Suprapubic skin (tissue), 4 donors: ENCODE measurements around the gene SLC9A6. TPM values are rescaled to one million over a fixed set of nuclear protein-coding genes. Genes with fewer than 3 reads are reported as not detected.
"Not testable (repeated sequence)": the region's sequence is repeated elsewhere in the genome, so short reads cannot be mapped to it uniquely, and the experiment has no call there.

Source experiments
- DNase-seq, 2 donors: peaks; one replicate each; pipeline ENCODE4 v3.0.0-alpha.2; 2019; ENCODE audit warnings: low spot score in 2 of 2
- H3K27ac ChIP-seq: fragments of 200-600 bp; sonication (generic); one replicate; pipeline ENCODE4 v1.5.1; 2019
- H3K27me3 ChIP-seq: fragments of 200-600 bp; sonication (generic); one replicate; pipeline ENCODE4 v1.5.1; 2019
- H3K36me3 ChIP-seq: fragments of 200-600 bp; sonication (generic); one replicate; pipeline ENCODE4 v1.5.1; 2019
- H3K4me1 ChIP-seq: fragments of 200-600 bp; sonication (generic); one replicate; pipeline ENCODE4 v1.5.1; 2019
- H3K4me3 ChIP-seq: fragments of 200-600 bp; sonication (generic); one replicate; pipeline ENCODE4 v1.5.1; 2019; ENCODE audit warnings: mild to moderate bottlenecking
- H3K9me3 ChIP-seq: fragments of 200-600 bp; sonication (generic); one replicate; pipeline ENCODE4 v1.5.1; 2019
- EP300 ChIP-seq: sonication (generic); formaldehyde crosslinking; IDR thresholded peaks from one replicate; pipeline ENCODE4 v1.6.1; 2017; ENCODE audit warnings: antibody characterized with exemption
- POLR2A ChIP-seq, 2 donors: fragments of 450-650 bp; IDR thresholded peaks; one replicate each; pipeline ENCODE4 v1.6.1; 2017; ENCODE audit warnings: antibody characterized with exemption in 2 of 2, mild to moderate bottlenecking in 2 of 2, moderate library complexity in 2 of 2
- POLR2AphosphoS5 ChIP-seq, 3 donors: sonication (generic); formaldehyde crosslinking; IDR thresholded peaks; one replicate each; pipeline ENCODE4 v1.6.1; 2017; ENCODE audit warnings: antibody characterized with exemption in 3 of 3
- WGBS: methylation state at CpG from one replicate; pipeline ENCODE4 v1.1.5; 2018; 5-methylcytosine and 5-hydroxymethylcytosine counted together
- total RNA-seq, 4 donors: library from RNA; depleted of rRNA; stranded (reverse); fragments of >200 nt; gene quantifications; one replicate each; pipeline ENCODE4 v1.1.0, GENCODE V29; 2016
- TF ChIP-seq, protein P1 (sequence below), 2 donors: fragments of 200-600 bp in 1 of 2; fragments of 450-650 bp in 1 of 2; sonication (generic) in 1 of 2; IDR thresholded peaks; one replicate each; pipeline ENCODE4 v1.5.1; 2016 to 2019; ENCODE audit warnings: antibody characterized with exemption in 2 of 2, mild to moderate bottlenecking in 1 of 2, moderate library complexity in 1 of 2

The SLC9A6 gene
- total RNA-seq, 4 donors from 2014 or later = 12.5 to 17.1 (median 15.3) TPM

- H3K9me3 ChIP-seq = no peaks in the 10 kb centered on the region
- no peak for DNase-seq
- peaks cover 3% of the 10 kb centered on the region for H3K4me1 ChIP-seq
- no peaks in the 10 kb centered on the region for H3K36me3 ChIP-seq
- 60% methylated on average over 7 of the region's 7 CpGs for WGBS
- TF ChIP-seq POLR2AphosphoS5 (IDR thresholded peaks at IDR 0.05) (no peak), POLR2A (IDR thresholded peaks at IDR 0.05) (no peak), EP300 (no peak)
- TF ChIP-seq, protein P1, sequence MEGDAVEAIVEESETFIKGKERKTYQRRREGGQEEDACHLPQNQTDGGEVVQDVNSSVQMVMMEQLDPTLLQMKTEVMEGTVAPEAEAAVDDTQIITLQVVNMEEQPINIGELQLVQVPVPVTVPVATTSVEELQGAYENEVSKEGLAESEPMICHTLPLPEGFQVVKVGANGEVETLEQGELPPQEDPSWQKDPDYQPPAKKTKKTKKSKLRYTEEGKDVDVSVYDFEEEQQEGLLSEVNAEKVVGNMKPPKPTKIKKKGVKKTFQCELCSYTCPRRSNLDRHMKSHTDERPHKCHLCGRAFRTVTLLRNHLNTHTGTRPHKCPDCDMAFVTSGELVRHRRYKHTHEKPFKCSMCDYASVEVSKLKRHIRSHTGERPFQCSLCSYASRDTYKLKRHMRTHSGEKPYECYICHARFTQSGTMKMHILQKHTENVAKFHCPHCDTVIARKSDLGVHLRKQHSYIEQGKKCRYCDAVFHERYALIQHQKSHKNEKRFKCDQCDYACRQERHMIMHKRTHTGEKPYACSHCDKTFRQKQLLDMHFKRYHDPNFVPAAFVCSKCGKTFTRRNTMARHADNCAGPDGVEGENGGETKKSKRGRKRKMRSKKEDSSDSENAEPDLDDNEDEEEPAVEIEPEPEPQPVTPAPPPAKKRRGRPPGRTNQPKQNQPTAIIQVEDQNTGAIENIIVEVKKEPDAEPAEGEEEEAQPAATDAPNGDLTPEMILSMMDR (IDR thresholded peaks at IDR 0.05) = no peak
- no peak overlapping the region for H3K4me3 ChIP-seq
- no peaks in the 10 kb centered on the region for H3K27me3 ChIP-seq
- H3K27ac ChIP-seq = no peak overlapping the region
These were observed 82.7 kb downstream of the SLC9A6 start for GRCh38 chrX:136067966-136068365.

DNA sequence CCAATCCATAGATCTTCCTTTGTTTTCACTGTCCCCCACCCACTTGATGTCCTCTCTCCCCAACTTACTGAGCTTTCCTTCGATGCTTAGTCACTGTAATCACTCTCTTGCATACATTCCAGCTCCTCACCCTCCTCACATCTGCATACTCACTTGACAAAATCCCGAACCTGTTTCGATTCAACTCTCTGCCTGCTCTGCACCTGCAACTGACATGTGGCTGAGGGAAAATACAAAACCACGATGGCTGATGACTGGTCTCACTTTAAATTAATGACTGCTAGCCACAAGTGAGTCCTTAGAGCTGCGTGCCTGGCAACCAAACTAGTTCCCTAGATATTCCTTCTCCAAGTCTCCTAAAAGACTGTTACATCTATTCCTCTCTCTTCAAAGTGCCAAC is 91.7 kb downstream of the SLC9A6 start:
- WGBS = 35% methylated on average over 5 of the region's 5 CpGs
- no peaks in the 10 kb centered on the region for H3K4me1 ChIP-seq
- TF ChIP-seq, protein P1 (IDR thresholded peaks at IDR 0.05) = no peak
- TF ChIP-seq EP300 (no peak), POLR2AphosphoS5 (IDR thresholded peaks at IDR 0.05) (no peak), POLR2A (IDR thresholded peaks at IDR 0.05) (no peak)

DNA sequence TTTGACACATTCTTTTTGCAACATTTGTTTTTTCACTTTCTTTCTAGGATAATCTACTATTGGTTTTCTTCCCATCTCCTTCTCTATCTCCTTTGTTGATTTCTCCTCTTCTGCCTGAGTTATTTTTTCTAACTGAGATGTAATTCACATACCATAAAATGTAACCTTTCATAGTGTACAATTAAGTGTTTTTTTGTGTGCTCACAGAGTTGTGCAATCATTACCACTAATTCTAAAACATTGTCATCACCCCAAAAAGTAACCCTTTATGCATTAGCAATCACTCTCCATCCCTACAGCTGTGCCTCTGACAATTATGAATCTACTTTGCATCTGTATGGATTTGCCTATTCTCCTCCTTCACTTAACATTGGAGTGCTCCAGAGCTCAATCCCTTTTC is 95.5 kb downstream of the SLC9A6 start:
- no peak for DNase-seq
- no peak overlapping the region for H3K4me3 ChIP-seq
- H3K4me1 ChIP-seq = no peaks in the 10 kb centered on the region
- H3K9me3 ChIP-seq = no peaks in the 10 kb centered on the region
- no peak overlapping the region for H3K27ac ChIP-seq
- TF ChIP-seq EP300 = no peak
- TF ChIP-seq, protein P1 (IDR thresholded peaks at IDR 0.05) = no peak
- no peak for TF ChIP-seq POLR2AphosphoS5 (IDR thresholded peaks at IDR 0.05)
- TF ChIP-seq POLR2A (IDR thresholded peaks at IDR 0.05) = no peak
- no peaks in the 10 kb centered on the region for H3K36me3 ChIP-seq
- no peaks in the 10 kb centered on the region for H3K27me3 ChIP-seq

More for the DNA sequence above, 91.7 kb downstream of the SLC9A6 start:
- Histone ChIP-seq H3K27ac (no peak overlapping the region), H3K27me3 (no peaks in the 10 kb centered on the region), H3K4me3 (no peak overlapping the region), H3K9me3 (no peaks in the 10 kb centered on the region), H3K36me3 (no peaks in the 10 kb centered on the region)
- no peak for DNase-seq

- no peaks in the 10 kb centered on the region for H3K4me1 ChIP-seq
- 85% methylated on average over 2 of the region's 2 CpGs for WGBS
- no peak for DNase-seq
- H3K36me3 ChIP-seq = no peaks in the 10 kb centered on the region
- no peaks in the 10 kb centered on the region for H3K27me3 ChIP-seq
- H3K27ac ChIP-seq = no peak overlapping the region
- H3K9me3 ChIP-seq = no peaks in the 10 kb centered on the region
- no peak overlapping the region for H3K4me3 ChIP-seq
- TF ChIP-seq EP300 = no peak
These were observed 101.3 kb downstream of the SLC9A6 start for GRCh38 chrX:136086521-136086920.

GRCh38 chrX:136091898-136092297 is 106.7 kb downstream of the SLC9A6 start:
- not testable (repeated sequence) for H3K4me3 ChIP-seq, DNase-seq, H3K27ac ChIP-seq, H3K4me1 ChIP-seq, H3K36me3 ChIP-seq, H3K27me3 ChIP-seq, H3K9me3 ChIP-seq
- 95% methylated on average over 6 of the region's 6 CpGs for WGBS

DNA sequence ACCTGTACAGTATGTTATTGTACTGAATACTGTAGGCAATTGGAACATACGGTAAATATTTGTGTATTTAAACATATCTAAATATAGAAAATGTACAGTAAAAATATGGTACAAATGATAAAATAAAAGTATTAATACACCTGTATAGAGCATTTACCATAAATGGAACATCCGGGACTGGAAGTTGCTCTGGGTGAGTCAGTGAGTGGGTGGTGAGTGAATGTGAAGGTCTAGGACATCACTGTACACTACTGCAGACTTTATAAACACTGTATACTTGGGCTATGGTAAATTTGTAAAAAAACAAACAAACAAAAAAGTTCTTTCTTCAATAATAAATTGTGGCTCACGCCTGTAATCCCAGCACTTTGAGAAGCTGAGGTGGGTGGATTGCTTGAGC is 109.7 kb downstream of the SLC9A6 start:
- Histone ChIP-seq H3K4me1 (no peaks in the 10 kb centered on the region), H3K4me3 (no peak overlapping the region), H3K9me3 (no peaks in the 10 kb centered on the region), H3K27me3 (no peaks in the 10 kb centered on the region), H3K27ac (no peak overlapping the region), H3K36me3 (no peaks in the 10 kb centered on the region)
- whole genome bisulfite sequencing = 72% methylated on average over 3 of the region's 3 CpGs
- DNase-seq = no peak
- TF ChIP-seq EP300 (no peak), POLR2AphosphoS5 (IDR thresholded peaks at IDR 0.05) (no peak), POLR2A (IDR thresholded peaks at IDR 0.05) (no peak)
- TF ChIP-seq, protein P1 (IDR thresholded peaks at IDR 0.05) = no peak

Other genes starting within 250 kb of the SLC9A6 start
- not detected for gene CT45A3, start 217.2 kb upstream of the SLC9A6 start, total RNA-seq
- gene CT45A5, start 199.9 kb upstream of the SLC9A6 start, total RNA-seq = not detected
- not detected for gene CT45A6, start 182.6 kb upstream of the SLC9A6 start, total RNA-seq
- not detected for gene CT45A2, start 165.4 kb upstream of the SLC9A6 start, total RNA-seq
- not detected for gene CT45A7, start 148.2 kb upstream of the SLC9A6 start, total RNA-seq
- gene CT45A8, start 130.9 kb upstream of the SLC9A6 start, total RNA-seq = not detected
- not detected for gene CT45A9, start 113.6 kb upstream of the SLC9A6 start, total RNA-seq
- not detected for gene CT45A10, start 92.0 kb upstream of the SLC9A6 start, total RNA-seq
- not detected for gene SAGE1, start 91.7 kb upstream of the SLC9A6 start, total RNA-seq
- gene MMGT1, start 11.4 kb upstream of the SLC9A6 start, total RNA-seq = 10 to 100 TPM; 17.4 to 26.7 (median 23.3) TPM
- gene FHL1, start 162.1 kb downstream of the SLC9A6 start, total RNA-seq = 100 to 1,000 TPM in 2 of 4 donors, 10 to 100 TPM in 2; 64.1 to 225 (median 86.5) TPM